GM23338 (cell line): Measurements from ENCODE around the gene MFGE8. TPM values are rescaled to one million over a fixed set of nuclear protein-coding genes. Genes with fewer than 3 reads are reported as not detected.

Experiments used
- ATAC-seq: fragments of 200-7000 bp; cut with Tn5 transposase; 3 replicates; pipeline ENCODE4 v1.9.1; 2020
- DNase-seq: peaks from one replicate; pipeline ENCODE4 v3.0.0-alpha.2; 2015; ENCODE audit warnings: low spot score
- H2AFZ ChIP-seq: fragments of 200-600 bp; sonication (generic); 2 replicates; pipeline ENCODE4 v1.8.0; 2016; ENCODE audit warnings: antibody characterized with exemption, mild to moderate bottlenecking, moderate library complexity
- H3F3A ChIP-seq: fragments of 200-600 bp; sonication (generic); replicated peaks from 2 replicates; pipeline ENCODE4 v1.8.0; 2017; ENCODE audit warnings: antibody characterized with exemption, mixed run types, low read depth
- H3K27ac ChIP-seq: fragments of 200-600 bp; sonication (generic); 2 replicates; pipeline ENCODE4 v1.6.1; 2016; ENCODE audit warnings: low read depth
- H3K27me3 ChIP-seq: fragments of 200-600 bp; sonication (generic); 2 replicates; pipeline ENCODE4 v1.8.0; 2016; ENCODE audit warnings: mild to moderate bottlenecking, mixed run types, moderate library complexity; ENCODE audit not compliant: insufficient read depth
- H3K36me3 ChIP-seq: fragments of 200-600 bp; sonication (generic); 2 replicates; pipeline ENCODE4 v1.8.0; 2016; ENCODE audit warnings: mild to moderate bottlenecking; ENCODE audit not compliant: insufficient read depth
- H3K4me1 ChIP-seq: fragments of 200-600 bp; sonication (generic); 2 replicates; pipeline ENCODE4 v1.8.0; 2016; ENCODE audit warnings: mild to moderate bottlenecking, moderate library complexity; ENCODE audit not compliant: insufficient read depth
- H3K4me2 ChIP-seq: fragments of 200-600 bp; sonication (generic); 2 replicates; pipeline ENCODE4 v1.7.1; 2017; ENCODE audit warnings: mixed run types
- H3K4me3 ChIP-seq: fragments of 200-600 bp; sonication (generic); 2 replicates; pipeline ENCODE4 v1.6.1; 2016; ENCODE audit warnings: mixed run types
- H3K79me2 ChIP-seq: fragments of 200-600 bp; sonication (generic); replicated peaks from 2 replicates; pipeline ENCODE4 v1.8.0; 2017; ENCODE audit warnings: mild to moderate bottlenecking; ENCODE audit not compliant: insufficient read depth
- H3K9me2 ChIP-seq: fragments of 200-600 bp; sonication (generic); 2 replicates; pipeline ENCODE4 v1.8.0; 2017; ENCODE audit not compliant: insufficient read depth
- H4K20me1 ChIP-seq: fragments of 200-600 bp; sonication (generic); replicated peaks from 2 replicates; pipeline ENCODE4 v1.8.0; 2017; ENCODE audit warnings: mild to moderate bottlenecking; ENCODE audit not compliant: insufficient read depth
- H3K27ac Mint-ChIP-seq: 2 replicates; pipeline ENCODE4 v1.8.0; 2020; ENCODE audit warnings: inconsistent platforms, mild to moderate bottlenecking, moderate library complexity, mixed read lengths
- H3K27me3 Mint-ChIP-seq: 3 replicates; pipeline ENCODE4 v1.8.0; 2022; ENCODE audit warnings: low read depth, mild to moderate bottlenecking, moderate library complexity, mixed read lengths, inconsistent platforms; ENCODE audit not compliant: insufficient read depth, poor library complexity
- H3K36me3 Mint-ChIP-seq: 3 replicates; pipeline ENCODE4 v1.8.0; 2021; ENCODE audit warnings: low read depth, mild to moderate bottlenecking, inconsistent platforms, moderate library complexity, mixed read lengths
- H3K4me1 Mint-ChIP-seq: 3 replicates; pipeline ENCODE4 v1.8.0; 2020; ENCODE audit warnings: mild to moderate bottlenecking, inconsistent platforms, mixed read lengths
- H3K4me3 Mint-ChIP-seq: 3 replicates; pipeline ENCODE4 v1.8.0; 2021; ENCODE audit warnings: moderate library complexity, mild to moderate bottlenecking, inconsistent platforms, mixed read lengths
- H3K9me3 Mint-ChIP-seq: 3 replicates; pipeline ENCODE4 v1.8.0; 2020; ENCODE audit warnings: moderate library complexity, mild to moderate bottlenecking, inconsistent platforms, mixed read lengths
- CREB1 ChIP-seq: fragments of 250-450 bp; sonication (Bioruptor Pico); IDR thresholded peaks from 2 replicates; pipeline ENCODE4 v1.5.0; 2020; ENCODE audit warnings: low read depth, mild to moderate bottlenecking, moderate library complexity
- CTCF ChIP-seq, 2 experiments: fragments of 200-600 bp in 1 of 2; sonication (generic) in 1 of 2; conservative IDR thresholded peaks; 2 replicates each; pipeline versions ENCODE4 v1.5.1 to v1.6.1; 2016 to 2017; ENCODE audit warnings: antibody characterized with exemption in 2 of 2, low read depth in 2 of 2, mild to moderate bottlenecking in 2 of 2, moderate library complexity in 1 of 2
- ETS1 ChIP-seq: IDR thresholded peaks from 2 replicates; pipeline ENCODE4 v1.6.1; 2016; ENCODE audit warnings: antibody characterized with exemption
- EZH2 ChIP-seq: fragments of 200-600 bp; sonication (generic); IDR thresholded peaks from one replicate; pipeline ENCODE4 v1.8.0; 2017; ENCODE audit warnings: antibody characterized with exemption, mild to moderate bottlenecking, low read depth; ENCODE audit not compliant: unreplicated experiment
- EZH2phosphoT487 ChIP-seq: fragments of 200-600 bp; sonication (generic); IDR thresholded peaks from one replicate; pipeline ENCODE4 v1.8.1; 2018; ENCODE audit warnings: antibody characterized with exemption; ENCODE audit not compliant: unreplicated experiment
- JUNB ChIP-seq: IDR thresholded peaks from one replicate; pipeline ENCODE4 v1.6.1; 2016; ENCODE audit warnings: antibody characterized with exemption; ENCODE audit not compliant: unreplicated experiment
- NANOG ChIP-seq: IDR thresholded peaks from 2 replicates; pipeline ENCODE4 v1.6.1; 2016; ENCODE audit warnings: antibody characterized with exemption, borderline replicate concordance
- POLR2AphosphoS5 ChIP-seq: IDR thresholded peaks from 2 replicates; pipeline ENCODE4 v1.6.1; 2016; ENCODE audit warnings: antibody characterized with exemption, low read depth
- REST ChIP-seq: IDR thresholded peaks from one replicate; pipeline ENCODE4 v1.6.1; 2018; ENCODE audit warnings: antibody characterized with exemption; ENCODE audit not compliant: unreplicated experiment
- STAT1 ChIP-seq: IDR thresholded peaks from one replicate; pipeline ENCODE4 v1.6.1; 2016; ENCODE audit warnings: antibody characterized with exemption; ENCODE audit not compliant: unreplicated experiment
- ZNF114 ChIP-seq: fragments of 250-450 bp; sonication (Bioruptor Pico); IDR thresholded peaks from 2 replicates; pipeline ENCODE4 v1.5.0; 2020; ENCODE audit warnings: mild to moderate bottlenecking, moderate library complexity
- ZNF331 ChIP-seq: fragments of 250-450 bp; sonication (Bioruptor Pico); IDR thresholded peaks from 2 replicates; pipeline ENCODE4 v1.5.0; 2020; ENCODE audit warnings: low read depth, mild to moderate bottlenecking, moderate library complexity
- ZNF462 ChIP-seq: fragments of 250-450 bp; sonication (Bioruptor Pico); IDR thresholded peaks from 2 replicates; pipeline ENCODE4 v1.5.0; 2020; ENCODE audit warnings: mild to moderate bottlenecking, moderate library complexity
- polyA plus RNA-seq: library from polyadenylated mRNA; unstranded; fragments of >200 nt; fragmentation: Nextera tagmentation; extraction: Ambion mirVana; gene quantifications from 2 replicates; pipeline ENCODE4 v1.2.1, GENCODE V29; 2016
- total RNA-seq: library from RNA; depleted of rRNA; stranded (reverse); fragments of >200 nt; shearing (Covaris generic); gene quantifications from 2 replicates; pipeline ENCODE4 v1.2.3, GENCODE V29; 2014

MFGE8 gene
- total and polyA plus RNA-seq, 2 experiments from 2014 or later: 279 to 671 TPM

- Mint-ChIP-seq H3K27ac (no peak overlapping the region), H3K36me3 (peaks cover 59% of the 10 kb centered on the region), H3K4me1 (peaks cover 3% of the 10 kb centered on the region; the same call in 1 of the 3 replicates), H3K4me3 (no peak overlapping the region), H3K9me3 (peaks cover 80% of the 10 kb centered on the region), H3K27me3 (peaks cover 1% of the 10 kb centered on the region)
- no peak overlapping the region for H2AFZ ChIP-seq
- no peaks in the 10 kb centered on the region for H3K27me3 ChIP-seq
- TF ChIP-seq NANOG: no peak
- TF ChIP-seq ZNF114 (CRISPR knock-in tag): no peak
- no peak for TF ChIP-seq JUNB
- TF ChIP-seq ETS1: no peak
- TF ChIP-seq ZNF331 (CRISPR knock-in tag): no peak
- TF ChIP-seq STAT1: no peak
- no peak for TF ChIP-seq CREB1 (CRISPR knock-in tag)
- TF ChIP-seq REST: no peak
- no peak for TF ChIP-seq ZNF462 (CRISPR knock-in tag)
- no peak for TF ChIP-seq EZH2phosphoT487
- no peak for TF ChIP-seq EZH2
- TF ChIP-seq POLR2AphosphoS5: no peak
- no peak for TF ChIP-seq CTCF (conservative IDR thresholded peaks at IDR 0.05; ENCODE audit: low read depth in 2 of 2)
- H3K4me3 ChIP-seq: no peak overlapping the region
- no peak overlapping the region for H3K4me2 ChIP-seq
- peaks cover 10% of the 10 kb centered on the region; the same call in 1 of the 2 replicates for H3K9me2 ChIP-seq
- no peak overlapping the region for H3K27ac ChIP-seq
- no peaks in the 10 kb centered on the region for H4K20me1 ChIP-seq
- H3K36me3 ChIP-seq: peaks cover 19% of the 10 kb centered on the region
- ATAC-seq (no peak), DNase-seq (no peak)
- H3K4me1 ChIP-seq: peaks cover under 1% of the 10 kb centered on the region; the same call in 1 of the 2 replicates
- no peaks in the 10 kb centered on the region for H3K79me2 ChIP-seq
- no peaks in the 10 kb centered on the region for H3F3A ChIP-seq
Measured at GRCh38 chr15:88930579-88930978, 17.4 kb upstream of the MFGE8 start.
